GM18505 (cell line): Measurements from ENCODE around the gene UROC1.

ENCODE experiments used
- ATAC-seq: cut with Tn5 transposase; IDR thresholded peaks from one replicate; pipeline ENCODE4 v1.9.1; 2021; ENCODE audit not compliant: unreplicated experiment
- POLR2A ChIP-seq: IDR thresholded peaks from 4 replicates; pipeline ENCODE4 v1.6.1; 2011; ENCODE audit warnings: borderline replicate concordance; ENCODE audit not compliant: insufficient read depth, insufficient read length; ENCODE audit errors: extremely low read depth

The UROC1 gene

GRCh38 chr3:126450744-126451143 lies 66.8 kb downstream of the UROC1 start:
- no peak for ATAC-seq
- no peak for TF ChIP-seq POLR2A

GRCh38 chr3:126450219-126450618 lies 67.4 kb downstream of the UROC1 start:
- no peak for TF ChIP-seq POLR2A
- ATAC-seq: no peak

- no peak for TF ChIP-seq POLR2A
- ATAC-seq: no peak
Observed at GRCh38 chr3:126449621-126450051, 67.9 kb downstream of the UROC1 start.

- no peak for ATAC-seq
- no peak for TF ChIP-seq POLR2A
Observed at GRCh38 chr3:126448893-126449180, 68.7 kb downstream of the UROC1 start.

GRCh38 chr3:126448136-126448892 lies 69.3 kb downstream of the UROC1 start:
- no peak for TF ChIP-seq POLR2A
- no peak for ATAC-seq

GRCh38 chr3:126447456-126448106 lies 70.0 kb downstream of the UROC1 start:
- no peak for TF ChIP-seq POLR2A
- ATAC-seq: no peak

- no peak for ATAC-seq
- TF ChIP-seq POLR2A: no peak
Observed at GRCh38 chr3:126446791-126447190, 70.8 kb downstream of the UROC1 start.

- no peak for ATAC-seq
- no peak for TF ChIP-seq POLR2A
Observed at GRCh38 chr3:126446301-126446700, 71.3 kb downstream of the UROC1 start.

GRCh38 chr3:126445506-126445905 lies 72.1 kb downstream of the UROC1 start:
- TF ChIP-seq POLR2A: no peak

GRCh38 chr3:126442856-126443242 lies 74.7 kb downstream of the UROC1 start:
- no peak for TF ChIP-seq POLR2A
- ATAC-seq: no peak

More at GRCh38 chr3:126445506-126445905, 72.1 kb downstream of the UROC1 start:
- ATAC-seq: no peak

GRCh38 chr3:126442094-126442855 lies 75.3 kb downstream of the UROC1 start:
- ATAC-seq: no peak
- no peak for TF ChIP-seq POLR2A

- no peak for TF ChIP-seq POLR2A
- no peak for ATAC-seq
Observed at GRCh38 chr3:126441256-126441880, 76.2 kb downstream of the UROC1 start.

GRCh38 chr3:126440709-126440995 lies 76.9 kb downstream of the UROC1 start:
- no peak for ATAC-seq
- TF ChIP-seq POLR2A: no peak

GRCh38 chr3:126439968-126440708 lies 77.4 kb downstream of the UROC1 start:
- TF ChIP-seq POLR2A: no peak
- no peak for ATAC-seq
